H7 (cell line): ENCODE measurements around the gene TIMMDC1. TPM values are rescaled to one million over a fixed set of nuclear protein-coding genes. Genes with fewer than 3 reads are reported as not detected.

ENCODE experiments used
- DNase-seq: peaks from one replicate; pipeline ENCODE4 v3.0.0; 2012
- H3K27me3 ChIP-seq: 2 replicates; pipeline ENCODE4 v1.6.0; 2011; ENCODE audit warnings: mild to moderate bottlenecking, low read length; ENCODE audit not compliant: control insufficient read depth, insufficient read depth
- H3K36me3 ChIP-seq: replicated peaks from 2 replicates; pipeline ENCODE4 v1.5.1; 2011; ENCODE audit warnings: low read length; ENCODE audit not compliant: control insufficient read depth, insufficient read depth
- H3K4me3 ChIP-seq: 2 replicates; pipeline ENCODE4 v1.5.1; 2011; ENCODE audit warnings: low read depth, mild to moderate bottlenecking, control low read depth, low read length, moderate library complexity; ENCODE audit not compliant: insufficient read depth
- total RNA-seq: library from RNA; depleted of rRNA; stranded (reverse); fragments of >200 nt; shearing (Covaris generic); gene quantifications from 2 replicates; pipeline ENCODE4 v1.2.3, GENCODE V29; 2014; rRNA removed

TIMMDC1 gene, protein sequence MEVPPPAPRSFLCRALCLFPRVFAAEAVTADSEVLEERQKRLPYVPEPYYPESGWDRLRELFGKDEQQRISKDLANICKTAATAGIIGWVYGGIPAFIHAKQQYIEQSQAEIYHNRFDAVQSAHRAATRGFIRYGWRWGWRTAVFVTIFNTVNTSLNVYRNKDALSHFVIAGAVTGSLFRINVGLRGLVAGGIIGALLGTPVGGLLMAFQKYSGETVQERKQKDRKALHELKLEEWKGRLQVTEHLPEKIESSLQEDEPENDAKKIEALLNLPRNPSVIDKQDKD
- total RNA-seq, result 84.0 and 89.1 TPM in 2 replicates

- Histone ChIP-seq H3K36me3 (peaks cover 5% of the 10 kb centered on the region), H3K4me3 (peak within 1 kb of the TSS; percentile 93), H3K27me3 (no peaks in the 10 kb centered on the region)
- peak; percentile 94 for DNase-seq
Observed at GRCh38 chr3:119498186-119499011, at the start of gene TIMMDC1. Gene TIMMDC1, plus strand, starts transcription at chr3:119498547. Its CDS starts 187 bp downstream, at chr3:119498734.

- no peak for DNase-seq
- H3K4me3 ChIP-seq, result no peak overlapping the region
- H3K27me3 ChIP-seq, result no peaks in the 10 kb centered on the region
- peaks cover 20% of the 10 kb centered on the region for H3K36me3 ChIP-seq
Observed at GRCh38 chr3:119453822-119454221, 44.5 kb upstream of the TIMMDC1 start.

- Histone ChIP-seq H3K36me3 (peaks cover 32% of the 10 kb centered on the region), H3K27me3 (no peaks in the 10 kb centered on the region), H3K4me3 (no peak overlapping the region)
- DNase-seq, result no peak
Observed at GRCh38 chr3:119456469-119456868, 41.9 kb upstream of the TIMMDC1 start.

- H3K27me3 ChIP-seq, result no peaks in the 10 kb centered on the region
- no peak overlapping the region for H3K4me3 ChIP-seq
- peaks cover 33% of the 10 kb centered on the region for H3K36me3 ChIP-seq
- no peak for DNase-seq
Observed at GRCh38 chr3:119457246-119457645, 41.1 kb upstream of the TIMMDC1 start.

- Histone ChIP-seq H3K36me3 (peaks cover 17% of the 10 kb centered on the region), H3K27me3 (no peaks in the 10 kb centered on the region)
- DNase-seq, result peak; percentile 98
Observed at GRCh38 chr3:119463171-119464169, 34.9 kb upstream of the TIMMDC1 start, which contains the start of gene TMEM39A. Gene TMEM39A, minus strand, starts transcription at chr3:119463615. Its CDS starts 1,541 bp downstream, at chr3:119462074.

DNA sequence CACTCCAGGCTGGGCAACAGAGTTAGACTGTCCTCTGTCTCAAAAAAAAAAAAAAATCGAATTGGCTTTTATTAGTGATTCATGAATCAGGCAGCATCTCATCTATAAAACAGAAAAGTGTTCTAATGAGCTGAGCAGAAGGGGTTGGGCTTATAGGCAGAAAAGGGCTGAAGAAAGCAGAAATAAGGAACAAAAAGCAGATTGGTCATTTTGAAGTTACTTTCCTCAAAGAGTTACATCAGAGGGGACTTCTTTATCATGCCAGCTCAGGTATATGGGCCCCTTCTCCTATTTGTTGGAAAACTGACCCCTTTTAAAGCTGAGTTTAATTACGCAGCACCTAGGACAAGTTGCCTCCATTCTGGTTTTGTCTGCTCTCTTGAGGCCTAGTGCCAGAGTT lies 30.3 kb upstream of the TIMMDC1 start:
- no peak overlapping the region for H3K4me3 ChIP-seq
- H3K36me3 ChIP-seq, result peaks cover 1% of the 10 kb centered on the region; the same call in 1 of the 2 replicates
- no peaks in the 10 kb centered on the region for H3K27me3 ChIP-seq
- no peak for DNase-seq

More at GRCh38 chr3:119463171-119464169, 34.9 kb upstream of the TIMMDC1 start, which contains the start of gene TMEM39A:
- H3K4me3 ChIP-seq, result peak within 1 kb of the TSS; percentile 96

- Histone ChIP-seq H3K36me3 (peaks cover 1% of the 10 kb centered on the region; the same call in 1 of the 2 replicates), H3K4me3 (peak overlapping the region; percentile 84), H3K27me3 (no peaks in the 10 kb centered on the region)
- no peak for DNase-seq
Observed at GRCh38 chr3:119469418-119470189, 28.7 kb upstream of the TIMMDC1 start.

- no peaks in the 10 kb centered on the region for H3K27me3 ChIP-seq
- DNase-seq, result no peak
- H3K36me3 ChIP-seq, result peaks cover 1% of the 10 kb centered on the region; the same call in 1 of the 2 replicates
- H3K4me3 ChIP-seq, result no peak overlapping the region
Observed at GRCh38 chr3:119470866-119471265, 27.5 kb upstream of the TIMMDC1 start.

DNA sequence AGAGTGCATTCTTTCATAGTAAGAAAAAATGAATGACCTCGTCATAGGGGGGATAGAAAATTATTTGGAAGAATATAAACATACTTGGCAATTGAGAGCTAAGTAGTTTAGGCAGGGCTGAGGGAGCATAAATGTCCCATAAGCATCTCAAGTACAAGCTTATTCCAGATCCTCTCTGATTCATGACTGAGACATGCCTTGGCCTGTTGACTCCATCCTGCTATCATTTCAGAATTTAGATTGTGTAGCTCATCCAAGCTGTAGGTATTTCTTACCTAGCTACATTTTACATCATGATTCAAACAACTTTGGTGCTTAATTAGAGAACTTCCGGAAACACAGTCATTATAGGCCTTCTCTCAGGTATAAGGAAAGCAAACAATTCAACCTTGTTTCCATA lies 17.3 kb upstream of the TIMMDC1 start:
- Histone ChIP-seq H3K36me3 (peaks cover 3% of the 10 kb centered on the region), H3K4me3 (no peak overlapping the region), H3K27me3 (no peaks in the 10 kb centered on the region)
- no peak for DNase-seq

DNA sequence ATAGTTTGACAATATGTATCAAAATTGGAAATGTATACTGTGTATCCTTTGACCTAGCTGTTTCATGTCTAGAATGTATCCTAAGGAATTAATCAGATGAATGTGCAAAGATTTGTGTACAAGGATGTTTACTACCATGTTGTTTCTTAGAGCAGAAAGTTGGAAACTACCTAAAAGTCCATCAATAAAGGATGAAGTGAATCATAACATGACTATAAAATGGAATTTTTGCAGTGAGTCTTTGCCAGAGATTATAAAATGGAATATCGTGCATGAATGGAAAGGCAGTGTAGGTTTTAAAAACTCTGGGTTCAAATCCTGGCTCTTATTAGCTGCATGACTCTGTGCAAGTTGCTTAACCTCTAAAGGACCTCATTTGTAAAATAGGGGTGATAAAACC lies 15.2 kb upstream of the TIMMDC1 start:
- peaks cover 2% of the 10 kb centered on the region for H3K36me3 ChIP-seq
- H3K27me3 ChIP-seq, result no peaks in the 10 kb centered on the region
- DNase-seq, result no peak
- no peak overlapping the region for H3K4me3 ChIP-seq

DNA sequence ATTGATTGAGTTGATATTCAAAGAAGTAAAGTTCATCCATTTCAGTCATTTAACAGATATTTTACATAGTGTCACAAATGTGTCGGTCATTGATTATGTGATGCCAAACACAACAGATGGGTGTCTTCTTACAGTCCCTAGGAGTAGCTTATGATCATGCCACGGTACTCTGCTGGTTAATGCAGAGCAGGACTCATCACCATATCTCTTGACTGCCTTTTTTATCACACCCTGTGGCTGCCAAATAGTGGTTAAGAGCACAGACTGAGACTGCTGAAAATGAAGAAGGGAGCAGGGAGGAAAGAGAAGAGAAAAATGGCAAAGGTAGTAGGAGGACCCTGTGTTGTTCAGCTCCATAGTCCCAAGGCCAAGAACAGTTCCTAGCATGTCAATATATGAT lies 12.8 kb upstream of the TIMMDC1 start:
- H3K36me3 ChIP-seq, result peaks cover 2% of the 10 kb centered on the region
- DNase-seq, result no peak
- no peaks in the 10 kb centered on the region for H3K27me3 ChIP-seq
- H3K4me3 ChIP-seq, result no peak overlapping the region

GRCh38 chr3:119490153-119490552 lies 8.2 kb upstream of the TIMMDC1 start:
- peaks cover 2% of the 10 kb centered on the region for H3K36me3 ChIP-seq
- no peak overlapping the region for H3K4me3 ChIP-seq
- H3K27me3 ChIP-seq, result no peaks in the 10 kb centered on the region
- no peak for DNase-seq

DNA sequence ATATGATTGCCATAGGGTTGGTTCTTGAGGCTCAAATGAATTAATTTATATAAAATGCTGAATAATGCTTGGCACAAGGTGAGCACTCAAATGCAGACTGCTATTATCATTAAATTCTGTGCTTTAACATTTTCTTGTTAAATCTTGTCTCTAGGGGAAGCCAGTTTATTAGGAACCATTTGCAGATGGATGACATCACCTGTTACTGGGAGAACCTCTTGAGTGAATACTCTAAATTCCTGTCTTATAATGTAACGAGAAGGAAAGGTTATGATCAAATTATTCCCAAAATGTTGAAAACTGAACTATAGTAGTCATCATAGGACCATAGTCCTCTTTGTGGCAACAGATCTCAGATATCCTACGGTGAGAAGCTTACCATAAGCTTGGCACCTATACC lies 6.2 kb upstream of the TIMMDC1 start:
- no peak for DNase-seq
- H3K4me3 ChIP-seq, result no peak overlapping the region

More for the DNA sequence above, 6.2 kb upstream of the TIMMDC1 start:
- Histone ChIP-seq H3K36me3 (no peaks in the 10 kb centered on the region; the same call in 1 of the 2 replicates), H3K27me3 (no peaks in the 10 kb centered on the region)
